Activated T-cell treated with anti-CD3 and anti-CD28 coated beads, Interleukin-2, amount 50 U/mL, for 1 hour (primary cell): ENCODE results near the gene CMTM2.
"Not testable (repeated sequence)": the region's sequence is repeated elsewhere in the genome, so short reads cannot be mapped to it uniquely, and the experiment has no call there.

Experiments used
- DNase-seq: peaks from one replicate; pipeline ENCODE4 v3.0.0-alpha.2; 2020

CMTM2 gene

GRCh38 chr16:66553223-66553622 lies 26.0 kb upstream of the CMTM2 start:
- DNase-seq = peak; percentile 28

- DNase-seq = no peak
Observed at GRCh38 chr16:66554021-66554420, 25.2 kb upstream of the CMTM2 start.

- DNase-seq = no peak
Observed at GRCh38 chr16:66554495-66554894, 24.8 kb upstream of the CMTM2 start.

GRCh38 chr16:66560107-66560506 lies 19.2 kb upstream of the CMTM2 start:
- no peak for DNase-seq

- DNase-seq = no peak
Observed at GRCh38 chr16:66561381-66562080, 17.7 kb upstream of the CMTM2 start.

- DNase-seq = no peak
Observed at GRCh38 chr16:66562409-66562808, 16.9 kb upstream of the CMTM2 start.

- DNase-seq = no peak
Observed at GRCh38 chr16:66562986-66563385, 16.3 kb upstream of the CMTM2 start.

- DNase-seq = no peak
Observed at GRCh38 chr16:66563574-66564334, 15.5 kb upstream of the CMTM2 start.

GRCh38 chr16:66566051-66566901 lies 13.0 kb upstream of the CMTM2 start, which contains the start of gene CMTM1:
Gene CMTM1 (plus strand): TSS chr16:66566439. CDS start chr16:66566514, 75 bp downstream.
- DNase-seq = no peak

GRCh38 chr16:66567270-66567669 lies 12.0 kb upstream of the CMTM2 start:
- not testable (repeated sequence) for DNase-seq

GRCh38 chr16:66568355-66568754 lies 10.9 kb upstream of the CMTM2 start:
- DNase-seq = no peak

GRCh38 chr16:66569131-66569530 lies 10.1 kb upstream of the CMTM2 start:
- DNase-seq = no peak

GRCh38 chr16:66569827-66570405 lies 9.3 kb upstream of the CMTM2 start:
- no peak for DNase-seq

- DNase-seq = no peak
Observed at GRCh38 chr16:66572356-66572755, 6.9 kb upstream of the CMTM2 start.

- DNase-seq = no peak
Observed at GRCh38 chr16:66574081-66574480, 5.2 kb upstream of the CMTM2 start.

GRCh38 chr16:66574531-66574930 lies 4.7 kb upstream of the CMTM2 start:
- DNase-seq = no peak

- no peak for DNase-seq
Observed at GRCh38 chr16:66575060-66575459, 4.2 kb upstream of the CMTM2 start.

- no peak for DNase-seq
Observed at GRCh38 chr16:66576296-66576695, 3.0 kb upstream of the CMTM2 start.

- no peak for DNase-seq
Observed at GRCh38 chr16:66580605-66581209, 1.4 kb downstream of the CMTM2 start.

- DNase-seq = no peak
Observed at GRCh38 chr16:66581246-66581952, 2.1 kb downstream of the CMTM2 start.

- no peak for DNase-seq
Observed at GRCh38 chr16:66585481-66586239, 6.4 kb downstream of the CMTM2 start.
